Caco-2 (cell line): ENCODE data around the gene TSR3. TPM values are rescaled to one million over a fixed set of nuclear protein-coding genes. Genes with fewer than 3 reads are reported as not detected.
A peak's percentile ranks its signal among the peaks of the same experiment; 100 is the strongest.

Experiments used
- BruUV-seq: library from RNA; stranded (reverse); fragments of 400-500 nt; replicated peaks from 2 replicates; lab custom pipeline; 2021; lab: Mats Ljungman, UMichigan
- CTCF ChIA-PET: fragments of 300-600 bp; sonication (Branson Sonifier 250); formaldehyde crosslinking; loops from one replicate; lab custom pipeline; 2022; ENCODE audit warnings: antibody characterized with exemption; lab: Charles Lee
- POLR2A ChIA-PET: fragments of 300-600 bp; sonication (Branson Sonifier 250); formaldehyde crosslinking; loops from one replicate; lab custom pipeline; 2022; ENCODE audit warnings: antibody characterized with exemption; lab: Charles Lee
- DNase-seq, 2 experiments: peaks; one replicate each; pipeline versions ENCODE4 v3.0.0 to v3.0.0-alpha.2; 2020 to 2022
- H3K27me3 ChIP-seq: replicated peaks from 2 replicates; pipeline ENCODE4 v1.6.0; 2011; ENCODE audit warnings: low read length; ENCODE audit not compliant: control insufficient read depth, insufficient read depth
- H3K36me3 ChIP-seq: 2 replicates; pipeline ENCODE4 v1.5.1; 2011; ENCODE audit warnings: low read length; ENCODE audit not compliant: control insufficient read depth, insufficient read depth
- H3K4me1 ChIP-seq: fragments of 250-450 bp; sonication (Bioruptor Pico); 2 replicates; pipeline ENCODE4 v1.5.1; 2020; ENCODE audit warnings: mild to moderate bottlenecking
- H3K4me3 ChIP-seq: 2 replicates; pipeline ENCODE4 v1.5.1; 2011; ENCODE audit warnings: low read depth, mild to moderate bottlenecking, control low read depth, low read length
- H3K9me3 ChIP-seq: fragments of 250-450 bp; sonication (Bioruptor Pico); 2 replicates; pipeline ENCODE4 v1.5.1; 2020; ENCODE audit warnings: mild to moderate bottlenecking, moderate library complexity
- H3K27ac Mint-ChIP-seq: one replicate; pipeline ENCODE4 v1.8.0; 2022; ENCODE audit warnings: mixed read lengths; ENCODE audit not compliant: unreplicated experiment
- H3K27me3 Mint-ChIP-seq: one replicate; pipeline ENCODE4 v1.8.0; 2022; ENCODE audit warnings: mixed read lengths; ENCODE audit not compliant: insufficient read depth, unreplicated experiment
- H3K36me3 Mint-ChIP-seq: one replicate; pipeline ENCODE4 v1.8.0; 2022; ENCODE audit warnings: mild to moderate bottlenecking, mixed read lengths; ENCODE audit not compliant: insufficient read depth, unreplicated experiment
- H3K4me1 Mint-ChIP-seq: one replicate; pipeline ENCODE4 v1.8.0; 2022; ENCODE audit warnings: low read depth, mixed read lengths; ENCODE audit not compliant: unreplicated experiment
- H3K4me3 Mint-ChIP-seq: one replicate; pipeline ENCODE4 v1.8.0; 2022; ENCODE audit warnings: mild to moderate bottlenecking, moderate library complexity, mixed read lengths; ENCODE audit not compliant: unreplicated experiment
- H3K9me3 Mint-ChIP-seq: one replicate; pipeline ENCODE4 v1.8.0; 2022; ENCODE audit warnings: mixed read lengths; ENCODE audit not compliant: unreplicated experiment
- intact Hi-C: fragments of 100-400 bp; cut with micrococcal nuclease; formaldehyde crosslinking; loops from one replicate; pipeline ENCODE4 v1.10.0; 2022; ENCODE audit not compliant: unreplicated experiment
- total RNA-seq: library from RNA; stranded (reverse); gene quantifications from 2 replicates; pipeline ENCODE4 v1.2.3, GENCODE V29; 2022
- TF ChIP-seq, protein P1 (sequence below), 2 experiments: fragments of 200-600 bp in 1 of 2; IDR thresholded peaks; 1 replicate in 1 of 2; 2 replicates in 1 of 2; pipeline versions ENCODE4 v1.5.1 to v1.8.0; 2011 to 2022; ENCODE audit warnings: antibody characterized with exemption in 1 of 2, control low read depth in 1 of 2, inconsistent platforms in 1 of 2, low read depth in 1 of 2, low read length in 1 of 2, mild to moderate bottlenecking in 1 of 2, moderate library complexity in 1 of 2; ENCODE audit not compliant: insufficient read depth in 1 of 2, severe bottlenecking in 1 of 2, unreplicated experiment in 1 of 2

Gene TSR3
- total RNA-seq, 1 experiment from 2014 or later: 48.6 TPM

DNA sequence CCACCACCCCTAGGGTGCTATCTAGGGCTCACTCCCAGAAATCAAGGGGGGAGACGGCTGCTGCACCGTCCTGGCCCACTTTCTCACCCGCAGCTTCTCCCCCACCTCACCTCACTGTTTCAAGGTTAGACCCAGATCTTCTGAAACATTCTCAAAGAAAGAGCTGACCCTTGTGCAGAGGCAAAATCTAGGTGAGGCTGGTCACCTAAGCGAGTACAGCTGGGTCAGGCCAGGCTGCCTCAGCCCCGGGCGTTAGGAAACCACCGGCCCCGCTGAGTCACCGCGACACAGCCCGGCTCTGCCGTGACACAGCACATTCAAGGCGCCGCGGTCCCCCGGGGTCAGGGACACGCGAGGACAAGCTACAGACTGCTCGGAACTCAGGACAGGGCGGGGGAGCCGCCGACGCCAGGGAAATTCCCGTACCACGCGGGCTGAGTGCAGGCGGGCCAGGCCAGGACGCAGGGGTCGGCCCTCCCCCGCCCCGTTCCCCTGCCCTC lies 27.2 kb upstream of the TSR3 start:
- Mint-ChIP-seq H3K4me3 (peak overlapping the region; percentile 88), H3K4me1 (no peaks in the 10 kb centered on the region), H3K36me3 (peaks cover 37% of the 10 kb centered on the region), H3K9me3 (no peaks in the 10 kb centered on the region), H3K27me3 (no peaks in the 10 kb centered on the region), H3K27ac (peak overlapping the region; percentile 89)
- BruUV-seq: no TSS peak
- Histone ChIP-seq H3K36me3 (no peaks in the 10 kb centered on the region; the same call in 1 of the 2 replicates), H3K9me3 (no peaks in the 10 kb centered on the region), H3K4me3 (peak overlapping the region; percentile 69), H3K27me3 (no peaks in the 10 kb centered on the region), H3K4me1 (peaks cover 12% of the 10 kb centered on the region; the same call in 1 of the 2 replicates)
- intact Hi-C loops: no loop called here
- TF ChIP-seq, protein P1, sequence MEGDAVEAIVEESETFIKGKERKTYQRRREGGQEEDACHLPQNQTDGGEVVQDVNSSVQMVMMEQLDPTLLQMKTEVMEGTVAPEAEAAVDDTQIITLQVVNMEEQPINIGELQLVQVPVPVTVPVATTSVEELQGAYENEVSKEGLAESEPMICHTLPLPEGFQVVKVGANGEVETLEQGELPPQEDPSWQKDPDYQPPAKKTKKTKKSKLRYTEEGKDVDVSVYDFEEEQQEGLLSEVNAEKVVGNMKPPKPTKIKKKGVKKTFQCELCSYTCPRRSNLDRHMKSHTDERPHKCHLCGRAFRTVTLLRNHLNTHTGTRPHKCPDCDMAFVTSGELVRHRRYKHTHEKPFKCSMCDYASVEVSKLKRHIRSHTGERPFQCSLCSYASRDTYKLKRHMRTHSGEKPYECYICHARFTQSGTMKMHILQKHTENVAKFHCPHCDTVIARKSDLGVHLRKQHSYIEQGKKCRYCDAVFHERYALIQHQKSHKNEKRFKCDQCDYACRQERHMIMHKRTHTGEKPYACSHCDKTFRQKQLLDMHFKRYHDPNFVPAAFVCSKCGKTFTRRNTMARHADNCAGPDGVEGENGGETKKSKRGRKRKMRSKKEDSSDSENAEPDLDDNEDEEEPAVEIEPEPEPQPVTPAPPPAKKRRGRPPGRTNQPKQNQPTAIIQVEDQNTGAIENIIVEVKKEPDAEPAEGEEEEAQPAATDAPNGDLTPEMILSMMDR (IDR thresholded peaks at IDR 0.05; ENCODE audit: insufficient read depth in 1 of 2, low read depth in 1 of 2, low read length in 1 of 2, severe bottlenecking in 1 of 2, unreplicated experiment in 1 of 2): no peak
- DNase-seq: peak; percentile 72 to 75
- ChIA-PET POLR2A (interaction anchor here (0.6 to 1.2 kb wide), 2 partner anchors 42 to 1026 kb away, joined by 3 to 4 read pairs; partner anchors contain the start of gene UQCC4), CTCF (interaction anchor here (1.9 kb wide), 1 partner anchor 15 kb away, joined by 14 read pairs; no protein-coding TSS in a partner anchor)

DNA sequence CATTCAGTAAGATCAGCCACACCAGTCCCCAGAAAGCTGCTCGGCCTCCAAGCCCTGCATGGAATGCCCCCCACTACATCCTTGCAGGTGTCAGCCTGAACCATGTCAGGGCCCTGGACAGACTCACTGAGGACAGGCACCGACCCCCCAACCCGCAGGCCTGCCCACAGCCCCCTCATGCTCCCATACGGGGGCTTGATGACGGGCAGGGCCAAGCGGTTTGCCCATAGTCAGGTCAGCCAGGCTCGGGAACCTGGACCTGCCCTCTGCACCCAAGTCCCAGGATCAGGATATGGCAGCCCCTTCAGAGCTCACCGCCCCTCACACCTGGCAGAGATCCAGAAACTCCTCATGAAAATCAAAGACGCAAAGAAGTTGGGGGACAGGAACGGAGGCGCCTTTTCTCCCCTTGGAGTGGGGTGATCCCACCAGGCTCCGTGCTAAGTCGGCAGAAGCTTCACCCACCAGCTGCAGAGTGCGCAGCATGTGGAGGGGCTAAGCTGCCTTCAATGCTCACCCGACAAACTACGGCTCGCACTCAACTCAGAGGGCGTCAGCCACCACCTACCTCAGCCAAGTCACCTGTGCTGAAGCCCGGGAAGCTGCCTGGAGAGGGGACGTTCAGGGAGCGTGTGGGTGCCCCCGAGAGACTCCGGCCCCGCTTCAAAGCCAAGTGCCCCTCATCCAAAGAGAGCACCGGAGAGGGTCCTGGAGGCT lies 26.6 kb upstream of the TSR3 start:
- ChIA-PET POLR2A (interaction anchor here (0.7 to 1.2 kb wide), 2 partner anchors 35 to 42 kb away, joined by 3 to 4 read pairs; partner anchors contain the start of gene UQCC4), CTCF (interaction anchor here (1.9 kb wide), 1 partner anchor 14 kb away, joined by 14 read pairs; no protein-coding TSS in a partner anchor)
- H3K27me3 ChIP-seq: no peaks in the 10 kb centered on the region
- H3K4me1 ChIP-seq: peaks cover 12% of the 10 kb centered on the region; the same call in 1 of the 2 replicates
- Mint-ChIP-seq H3K36me3 (peaks cover 37% of the 10 kb centered on the region), H3K4me3 (peak overlapping the region; percentile 88), H3K27ac (peak overlapping the region; percentile 89), H3K4me1 (no peaks in the 10 kb centered on the region), H3K9me3 (no peaks in the 10 kb centered on the region), H3K27me3 (no peaks in the 10 kb centered on the region)
- H3K36me3 ChIP-seq: no peaks in the 10 kb centered on the region; the same call in 1 of the 2 replicates
- intact Hi-C loops: no loop called here
- peak overlapping the region; percentile 69 for H3K4me3 ChIP-seq
- H3K9me3 ChIP-seq: no peaks in the 10 kb centered on the region
- TF ChIP-seq, protein P1 (IDR thresholded peaks at IDR 0.05; ENCODE audit: insufficient read depth in 1 of 2, low read depth in 1 of 2, low read length in 1 of 2, severe bottlenecking in 1 of 2, unreplicated experiment in 1 of 2): no peak
- BruUV-seq: TSS peak; percentile 76
- no peak for DNase-seq

DNA sequence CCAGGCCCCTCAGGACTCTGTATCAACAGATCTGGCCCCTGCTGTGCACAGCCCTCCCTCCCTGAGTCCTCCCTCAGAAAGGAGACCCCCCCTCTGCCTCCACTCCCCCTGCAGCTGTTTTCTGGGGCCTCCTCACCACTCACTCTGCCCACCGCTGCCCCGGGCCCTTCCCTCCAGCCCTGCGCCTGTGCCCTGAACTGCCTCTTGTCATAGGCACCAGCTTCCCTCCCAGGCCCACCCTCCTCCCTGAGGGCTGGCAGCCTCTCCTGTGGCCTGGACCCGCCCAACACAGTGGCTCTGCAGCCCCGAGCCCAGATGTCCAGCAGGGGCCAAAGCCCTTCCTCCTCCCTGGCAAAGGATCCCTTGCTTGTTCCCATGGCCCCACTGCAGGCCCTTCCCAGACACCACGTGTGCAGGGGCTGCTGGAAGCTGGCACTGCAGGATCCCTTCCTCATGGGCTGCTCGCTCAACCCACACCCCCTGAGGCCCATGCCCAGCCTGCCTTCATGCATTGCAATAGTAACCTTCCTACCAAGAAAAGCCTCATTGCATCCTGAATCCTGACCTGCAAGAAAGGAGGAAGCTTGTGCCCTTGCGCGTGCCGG lies 25.8 kb upstream of the TSR3 start:
- CTCF ChIA-PET: no interaction called here

More for the DNA sequence above, 25.8 kb upstream of the TSR3 start:
- H3K9me3 ChIP-seq: no peaks in the 10 kb centered on the region
- no peak overlapping the region for H3K4me3 ChIP-seq
- intact Hi-C loops: no loop called here
- TF ChIP-seq, protein P1 (IDR thresholded peaks at IDR 0.05; ENCODE audit: insufficient read depth in 1 of 2, low read depth in 1 of 2, low read length in 1 of 2, severe bottlenecking in 1 of 2, unreplicated experiment in 1 of 2): no peak
- no peaks in the 10 kb centered on the region for H3K27me3 ChIP-seq
- Mint-ChIP-seq H3K27ac (peak overlapping the region; percentile 89), H3K9me3 (no peaks in the 10 kb centered on the region), H3K4me1 (no peaks in the 10 kb centered on the region), H3K4me3 (peak overlapping the region; percentile 88), H3K27me3 (no peaks in the 10 kb centered on the region), H3K36me3 (peaks cover 37% of the 10 kb centered on the region)
- H3K36me3 ChIP-seq: no peaks in the 10 kb centered on the region; the same call in 1 of the 2 replicates
- no peak for DNase-seq
- H3K4me1 ChIP-seq: peaks cover 12% of the 10 kb centered on the region; the same call in 1 of the 2 replicates
- POLR2A ChIA-PET: interaction anchor here (0.7 kb wide), 1 partner anchor 35 kb away, joined by 3 read pairs; no protein-coding TSS in a partner anchor
- BruUV-seq: no TSS peak
